HG03025 (cell line): ENCODE data around the gene PDE4B.

Experiments
- ATAC-seq: cut with Tn5 transposase; IDR thresholded peaks from one replicate; pipeline ENCODE4 v1.9.1; 2021; ENCODE audit warnings: mild to moderate bottlenecking, moderate library complexity; ENCODE audit not compliant: unreplicated experiment, low FRiP score

The PDE4B gene

GRCh38 chr1:66168948-66169671 lies 376.4 kb downstream of the PDE4B start:
- ATAC-seq: no peak

GRCh38 chr1:66172272-66172671 lies 379.6 kb downstream of the PDE4B start:
- no peak for ATAC-seq

GRCh38 chr1:66175098-66175497 lies 382.4 kb downstream of the PDE4B start:
- no peak for ATAC-seq

- ATAC-seq: no peak
These were observed 382.9 kb downstream of the PDE4B start for GRCh38 chr1:66175581-66175980.

- ATAC-seq: no peak
These were observed 383.5 kb downstream of the PDE4B start for GRCh38 chr1:66176012-66176715.

- ATAC-seq: no peak
These were observed 384.1 kb downstream of the PDE4B start for GRCh38 chr1:66176832-66177231.

GRCh38 chr1:66177510-66177909 lies 384.8 kb downstream of the PDE4B start:
- no peak for ATAC-seq

- no peak for ATAC-seq
These were observed 389.3 kb downstream of the PDE4B start for GRCh38 chr1:66182026-66182425.

- no peak for ATAC-seq
These were observed 390.0 kb downstream of the PDE4B start for GRCh38 chr1:66182551-66183178.

- no peak for ATAC-seq
These were observed 390.7 kb downstream of the PDE4B start for GRCh38 chr1:66183400-66183799.

- no peak for ATAC-seq
These were observed 404.4 kb downstream of the PDE4B start for GRCh38 chr1:66197120-66197519.

- ATAC-seq: no peak
These were observed 405.1 kb downstream of the PDE4B start for GRCh38 chr1:66197785-66198184.

- ATAC-seq: no peak
These were observed 414.0 kb downstream of the PDE4B start for GRCh38 chr1:66206563-66207144.

- ATAC-seq: no peak
These were observed 414.8 kb downstream of the PDE4B start for GRCh38 chr1:66207484-66207883.

GRCh38 chr1:66208632-66209031 lies 415.9 kb downstream of the PDE4B start:
- no peak for ATAC-seq

- ATAC-seq: no peak
These were observed 418.0 kb downstream of the PDE4B start for GRCh38 chr1:66210635-66211244.

GRCh38 chr1:66211521-66211920 lies 418.8 kb downstream of the PDE4B start:
- ATAC-seq: no peak

GRCh38 chr1:66213491-66213890 lies 420.8 kb downstream of the PDE4B start:
- no peak for ATAC-seq

- no peak for ATAC-seq
These were observed 422.2 kb downstream of the PDE4B start for GRCh38 chr1:66214901-66215300.

- ATAC-seq: no peak
These were observed 424.3 kb downstream of the PDE4B start for GRCh38 chr1:66217021-66217420.

GRCh38 chr1:66217561-66217960 lies 424.9 kb downstream of the PDE4B start:
- ATAC-seq: no peak
